ENCODE measurements around the gene TBX10. TPM values are rescaled to one million over a fixed set of nuclear protein-coding genes. Genes with fewer than 3 reads are reported as not detected.
A peak's percentile ranks its signal among the peaks of the same experiment; 100 is the strongest.

Gene TBX10
- total and polyA plus RNA-seq, 2 of the 8 experiments (the other 6 are each of a cell fraction or from before 2014, with no cell fraction given), result 0.09 TPM; not detected in 1

DNA sequence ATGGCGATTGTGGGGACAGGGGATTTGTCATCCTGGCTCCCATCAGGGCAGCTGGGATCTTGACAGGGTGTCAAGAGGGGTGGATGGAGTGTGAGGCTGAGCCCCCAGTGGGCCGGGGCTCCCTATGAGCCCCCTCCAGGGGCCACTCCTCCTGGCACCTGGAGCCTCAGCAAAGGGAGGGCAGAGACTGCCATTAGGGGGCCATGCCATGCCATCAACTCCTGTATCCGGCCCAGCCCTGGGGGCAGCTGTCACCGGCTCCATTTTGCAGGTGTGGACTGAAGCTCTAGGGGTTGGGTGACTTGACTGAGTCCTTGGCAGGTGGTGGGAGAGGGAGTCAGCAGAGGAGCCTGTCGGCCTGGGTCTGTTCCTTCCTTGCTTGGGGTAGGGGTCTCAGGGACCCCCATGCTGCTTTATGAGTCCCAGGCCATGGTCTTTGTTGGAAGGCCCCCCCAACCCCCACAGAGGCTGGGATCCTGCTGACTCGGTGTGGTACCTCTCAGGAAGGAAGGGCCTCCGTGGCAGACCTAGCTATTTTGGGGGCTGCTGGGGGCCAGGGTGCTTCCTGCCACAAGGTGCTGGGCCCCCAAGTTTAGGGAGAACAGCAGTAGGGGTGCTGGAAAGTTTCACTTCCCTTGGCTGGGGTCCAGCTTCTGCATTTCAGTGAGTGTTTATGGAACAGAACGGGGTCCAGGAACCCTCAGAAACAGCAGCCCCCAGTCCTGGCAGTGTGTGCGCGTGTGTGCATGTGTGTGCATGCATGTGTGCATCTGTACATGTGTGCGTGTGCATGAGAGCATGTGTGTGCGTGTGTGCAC, 9.4 kb upstream of the TBX10 start:
- no peak overlapping the region for H3K14ac ChIP-seq (ENCODE audit: insufficient read length)
- 83% methylated on average over 10 of the region's 12 CpGs; no CpG with 5 or more reads in 1 of the 2 experiments for WGBS, 2 experiments (ENCODE audit: extremely low coverage in 1 of 2, insufficient coverage in 1 of 2, insufficient read length in 1 of 2, insufficient replicate concordance in 2 of 2, low coverage in 1 of 2, low lambda C conversion rate in 2 of 2, missing lambda C conversion rate in 1 of 2)
- peaks cover 0 to 9% (median 0%) of the 10 kb centered on the region in 4 experiments; a peak in 2 of 7 replicates for H3K4me1 ChIP-seq (replicated peaks in 1 of 4; ENCODE audit: control insufficient read depth in 3 of 4, insufficient read depth in 4 of 4, low read length in 3 of 4)
- no peak overlapping the region for H2BK20ac ChIP-seq (ENCODE audit: low read length)
- H2BK15ac ChIP-seq (ENCODE audit: low read length), result 0 out of 2 replicates have a peak overlapping the region, but pooled peaks have one; percentile 50
- H3K4me2 ChIP-seq (ENCODE audit: insufficient read depth in 1 of 2, low read depth in 2 of 2, low read length in 2 of 2), result no peak overlapping the region
- no peaks in the 10 kb centered on the region for H3K79me1 ChIP-seq (ENCODE audit: low read depth, low read length)
- DNase-seq (ENCODE audit: low read depth in 1 of 2, low spot score in 2 of 2) (no peak), FAIRE-seq (no peak)
- no peaks in the 10 kb centered on the region for H3K79me2 ChIP-seq (ENCODE audit: control insufficient read depth in 1 of 2, insufficient read depth in 2 of 2, low read length in 2 of 2)
- peak overlapping the region; percentile 97 for H2AK5ac ChIP-seq (ENCODE audit: low read depth, low read length)
- H2BK5ac ChIP-seq (ENCODE audit: low read depth, low read length), result peak overlapping the region; percentile 49; the same call in 1 of the 2 replicates
- peaks cover 3% of the 10 kb centered on the region for H3K23me2 ChIP-seq (ENCODE audit: low read depth, low read length)
- ChIA-PET POLR2A (ENCODE audit: partially characterized antibody) (interaction anchor here (1.4 kb wide), 1 partner anchor 25 kb away, joined by 4 read pairs; the partner anchor contains the start of gene ALDH3B2), CTCF (ENCODE audit: partially characterized antibody) (interaction anchor here (0.7 to 8.6 kb wide), 22 partner anchors 8 to 352 kb away, joined by 3 to 99 read pairs (median 4); partner anchors contain the start of genes ALDH3B2, NUDT8 and TBX10)
- H3K27ac ChIP-seq (ENCODE audit: low read depth, low read length), result no peak overlapping the region
- no peak overlapping the region for H3K23ac ChIP-seq (ENCODE audit: insufficient read length)
- no peak overlapping the region for H3K9ac ChIP-seq (replicated peaks in 1 of 4; ENCODE audit: extremely low read depth in 1 of 4, low read depth in 3 of 4, low read length in 3 of 4)
- H3K4ac ChIP-seq (replicated peaks; ENCODE audit: insufficient read length, low read depth, low read length), result peak overlapping the region; percentile 98
- no peak overlapping the region for H3K56ac ChIP-seq (replicated peaks; ENCODE audit: insufficient read length, low read depth, low read length)
- no peaks in the 10 kb centered on the region; a peak in 2 of 7 replicates for H3K27me3 ChIP-seq (replicated peaks in 1 of 4; ENCODE audit: control insufficient read depth in 3 of 4, extremely low read depth in 1 of 4, insufficient read depth in 3 of 4, low read length in 3 of 4)
- peak overlapping the region; percentile 91 for H4K91ac ChIP-seq (replicated peaks; ENCODE audit: insufficient read length, low read length)
- no peak overlapping the region for H4K5ac ChIP-seq (ENCODE audit: insufficient read length, low read depth, low read length)
- no peaks in the 10 kb centered on the region for H3K9me3 ChIP-seq (ENCODE audit: insufficient read depth in 2 of 2, low read depth in 1 of 2, low read length in 1 of 2)
- H4K20me1 ChIP-seq (replicated peaks in 1 of 2; ENCODE audit: control insufficient read depth in 1 of 2, insufficient read depth in 2 of 2, low read length in 2 of 2), result peaks cover 0 to 5% of the 10 kb centered on the region in 2 experiments
- H3K18ac ChIP-seq (ENCODE audit: extremely low read depth, low read length), result peak overlapping the region; percentile 19; the same call in 1 of the 2 replicates
- no peak overlapping the region for H3K4me3 ChIP-seq (ENCODE audit: extremely low read depth in 1 of 4, insufficient read depth in 2 of 4, low read depth in 3 of 4, low read length in 4 of 4)
- H2BK120ac ChIP-seq (replicated peaks; ENCODE audit: low read depth, low read length), result peak overlapping the region; percentile 96
- peak overlapping the region; percentile 86; the same call in 1 of the 2 replicates for H2BK12ac ChIP-seq (ENCODE audit: low read depth, low read length)
- no peak overlapping the region for H2AFZ ChIP-seq (ENCODE audit: low read length)
- no peaks in the 10 kb centered on the region; a peak in 1 of 8 replicates for H3K36me3 ChIP-seq (ENCODE audit: control insufficient read depth in 2 of 4, insufficient read depth in 4 of 4, low read length in 3 of 4)
- H4K8ac ChIP-seq (ENCODE audit: extremely low read depth, insufficient read depth, low read length), result no peak overlapping the region
- TF ChIP-seq PHF8 (conservative IDR thresholded peaks at IDR 0.05; ENCODE audit: low read depth, low read length) (no peak), BCL11A (IDR thresholded peaks at IDR 0.05; ENCODE audit: low read depth in 2 of 2, low read length in 2 of 2) (no peak), FOSL1 (IDR thresholded peaks at IDR 0.05; ENCODE audit: insufficient read depth, low read depth, low read length) (no peak), TAF1 (IDR thresholded peaks at IDR 0.05; ENCODE audit: low read depth, low read length) (no peak), EGR1 (IDR thresholded peaks at IDR 0.05; ENCODE audit: borderline replicate concordance, low read depth, low read length) (no peak), RXRA (IDR thresholded peaks at IDR 0.05; ENCODE audit: insufficient read depth, low read depth, low read length) (no peak), HDAC6 (IDR thresholded peaks at IDR 0.05; ENCODE audit: low read depth, low read length) (no peak), SRF (IDR thresholded peaks at IDR 0.05; ENCODE audit: low read depth, low read length) (no peak), ASH2L (IDR thresholded peaks at IDR 0.05; ENCODE audit: low read length) (no peak), KDM1A (IDR thresholded peaks at IDR 0.05; ENCODE audit: borderline replicate concordance, low read length) (no peak), MAX (IDR thresholded peaks at IDR 0.05) (no peak), RBBP5 (IDR thresholded peaks at IDR 0.05; ENCODE audit: borderline replicate concordance, low read depth, low read length) (no peak)
